Medulla oblongata (tissue), 1 donor: Measurements from ENCODE around the gene ICAM2.
A peak's percentile ranks its signal among the peaks of the same experiment; 100 is the strongest.

Experiments
- DNase-seq: peaks from one replicate; pipeline ENCODE4 v3.0.0-alpha.2; 2015; ENCODE audit errors: extremely low spot score

The ICAM2 gene

DNA sequence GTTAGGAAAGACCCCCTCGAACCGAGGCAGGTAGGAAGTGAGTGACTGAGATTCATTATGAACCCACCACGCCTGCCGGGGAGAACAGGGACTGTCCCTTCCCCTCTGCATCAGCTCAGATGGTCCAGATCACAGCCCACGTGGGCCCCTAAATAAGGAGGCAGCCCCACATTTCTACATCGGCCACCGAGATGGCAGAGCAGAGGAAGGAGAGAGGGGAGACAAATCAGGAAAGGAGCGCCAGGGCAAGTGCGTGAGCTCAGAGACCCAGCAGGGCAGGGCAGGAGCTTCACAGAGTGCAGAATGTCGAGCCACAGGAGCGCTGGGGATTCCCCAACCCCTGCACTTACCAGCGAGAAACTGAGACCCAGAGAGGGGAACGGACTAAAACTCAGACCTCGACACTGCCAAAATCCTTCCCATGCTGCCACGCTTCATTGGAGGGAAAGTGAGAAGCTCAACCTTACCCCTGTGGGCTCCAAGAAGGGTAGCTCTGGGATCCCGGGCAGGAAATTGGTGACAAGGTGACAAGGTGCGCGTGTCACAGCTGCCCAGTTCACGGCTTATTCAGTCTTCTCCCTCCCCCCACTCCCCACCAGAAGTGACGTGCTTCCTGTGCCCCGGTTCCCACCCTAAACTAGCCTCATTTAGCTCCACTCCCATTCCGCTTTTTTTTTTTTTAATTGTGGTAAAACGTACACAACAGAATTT lies at the start of gene ICAM2:
Gene ICAM2, minus strand, starts transcription at position 578 of the 711 bp plus-strand sequence. CDS start 13,942 bp downstream, outside the sequence.
- DNase-seq = peak; percentile 44

DNA sequence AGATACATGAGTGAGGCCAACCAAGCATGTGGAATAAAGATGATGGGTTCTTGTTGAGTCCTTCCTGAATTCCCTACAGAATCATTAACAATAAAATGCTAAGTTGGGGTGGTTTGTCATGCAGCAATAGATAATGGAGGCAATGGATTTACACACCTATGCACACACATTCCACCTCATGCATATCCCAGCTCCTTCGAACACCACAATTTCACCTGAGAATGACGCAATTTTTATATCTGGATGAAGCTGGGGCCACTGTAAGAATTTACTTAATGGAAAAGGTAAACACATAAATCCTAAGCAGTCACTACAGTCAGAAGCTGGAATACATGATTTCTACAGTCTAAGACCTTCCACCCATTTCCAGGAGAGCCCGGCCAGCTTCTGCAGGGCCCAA lies 49.8 kb upstream of the ICAM2 start:
- DNase-seq = no peak

DNA sequence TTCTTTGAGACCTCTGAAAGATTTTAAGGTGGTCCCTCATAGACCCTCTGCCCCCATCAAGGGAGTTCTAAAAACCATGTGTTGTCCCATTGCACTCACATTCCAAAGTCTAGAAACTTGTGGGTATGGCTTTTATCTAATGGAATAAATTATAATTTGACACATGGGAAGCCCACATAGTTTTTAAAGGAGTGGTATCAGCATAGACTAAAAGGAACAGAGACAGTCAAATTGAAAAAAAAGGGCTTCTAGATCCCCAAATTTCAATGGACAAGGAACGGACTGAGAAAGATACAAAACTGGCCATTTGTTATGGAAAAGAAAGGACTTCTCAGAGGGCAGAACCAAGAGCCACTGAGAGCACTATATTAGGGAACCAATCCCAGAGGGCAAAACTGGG lies 48.7 kb upstream of the ICAM2 start:
- no peak for DNase-seq

DNA sequence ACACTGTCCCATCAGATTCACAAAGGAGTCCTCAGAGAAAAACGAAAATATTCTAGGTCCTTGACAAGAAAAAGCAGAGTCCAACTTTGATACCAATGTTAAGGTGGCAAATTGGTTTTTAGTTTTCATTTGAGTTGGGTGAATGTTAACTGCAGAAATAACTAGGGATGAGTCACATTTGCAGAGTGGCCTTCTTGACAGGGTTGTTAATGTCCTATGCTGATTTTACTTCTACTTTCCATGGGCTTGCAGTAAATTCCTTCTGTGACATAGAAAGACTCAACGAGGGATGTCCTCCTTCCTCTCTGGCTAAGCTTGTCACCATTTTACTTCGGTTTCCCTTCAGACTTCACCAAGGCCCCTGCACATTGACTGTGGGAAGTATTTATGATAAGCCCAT lies 47.2 kb upstream of the ICAM2 start:
- no peak for DNase-seq

DNA sequence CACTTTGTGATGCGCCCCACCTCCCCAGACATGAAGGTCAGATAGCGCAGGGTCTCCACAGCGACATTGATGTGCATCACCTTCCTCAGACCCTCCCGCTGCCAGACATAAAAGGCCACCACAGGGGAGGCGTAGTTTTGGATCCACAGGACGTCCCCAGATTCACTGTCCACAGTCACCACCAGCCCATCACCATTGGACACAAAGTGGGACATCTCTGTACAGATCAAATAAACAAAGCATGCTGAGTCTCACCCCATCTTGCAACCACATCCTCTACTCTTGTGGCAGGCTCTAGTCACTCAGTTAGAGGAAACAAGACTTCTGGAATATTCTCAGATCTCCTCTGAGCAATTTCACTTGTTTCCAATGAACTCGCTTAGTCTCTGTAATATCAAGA lies 46.3 kb upstream of the ICAM2 start:
- DNase-seq = no peak

DNA sequence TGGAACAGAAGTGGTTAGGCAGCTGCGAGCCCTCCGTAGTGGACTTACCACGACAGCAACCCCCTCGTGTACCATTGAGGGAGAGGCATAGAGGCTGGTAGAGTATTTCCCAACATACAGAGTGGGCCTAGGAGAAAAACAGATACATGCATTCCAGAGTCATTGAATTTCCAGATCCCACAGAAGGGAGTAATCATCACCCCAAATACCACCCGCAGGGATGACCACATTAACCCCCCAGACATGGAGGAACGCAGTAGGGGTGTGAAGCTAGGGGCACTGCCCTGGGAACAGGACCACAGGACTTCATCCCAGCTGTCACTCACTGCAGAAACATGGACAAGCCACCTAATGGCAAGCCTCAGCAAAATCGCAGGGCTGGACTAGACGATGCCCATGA lies 44.7 kb upstream of the ICAM2 start:
- DNase-seq = no peak

DNA sequence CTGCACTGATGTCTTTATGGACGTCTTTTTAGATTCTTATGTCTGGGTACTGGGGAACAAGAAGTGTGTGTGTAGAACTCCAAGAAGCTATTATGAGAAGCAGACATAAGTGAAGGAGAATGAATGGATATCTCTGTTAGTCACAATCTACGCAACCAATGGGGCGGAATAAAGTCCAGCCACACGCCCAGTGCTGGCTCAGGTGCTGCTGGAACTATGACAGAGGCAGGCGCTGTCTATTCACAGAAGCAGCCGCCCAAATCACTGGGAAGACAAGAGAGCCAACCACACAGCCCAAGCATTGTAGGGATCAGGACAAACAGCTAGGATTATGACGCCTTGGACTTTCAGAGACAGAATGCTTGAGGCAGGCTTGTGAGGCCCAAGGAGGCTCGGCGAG lies 43.9 kb upstream of the ICAM2 start:
- DNase-seq = no peak

DNA sequence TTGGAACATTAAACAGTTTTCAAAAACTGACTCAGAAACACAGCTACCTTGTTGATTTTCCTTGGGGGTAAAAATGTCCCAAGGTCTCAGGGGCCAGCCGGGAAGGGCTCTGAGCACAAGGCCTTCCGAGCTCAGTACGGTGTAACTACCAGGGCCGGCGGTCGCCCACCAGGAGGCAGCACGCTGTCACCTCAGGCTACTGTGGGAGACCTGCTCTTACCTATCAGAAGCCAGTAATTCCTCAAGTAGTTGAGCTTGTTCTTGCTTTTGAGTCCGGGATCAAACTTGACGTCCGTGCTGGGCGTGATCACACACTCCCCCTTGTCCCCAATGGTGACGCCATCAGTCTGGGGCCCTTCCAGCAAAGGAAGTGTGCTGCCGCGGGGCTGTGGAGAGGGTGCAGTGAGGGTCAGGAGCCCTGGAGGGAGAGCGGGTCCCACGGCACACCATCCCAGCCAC lies 43.4 kb upstream of the ICAM2 start:
- no peak for DNase-seq

DNA sequence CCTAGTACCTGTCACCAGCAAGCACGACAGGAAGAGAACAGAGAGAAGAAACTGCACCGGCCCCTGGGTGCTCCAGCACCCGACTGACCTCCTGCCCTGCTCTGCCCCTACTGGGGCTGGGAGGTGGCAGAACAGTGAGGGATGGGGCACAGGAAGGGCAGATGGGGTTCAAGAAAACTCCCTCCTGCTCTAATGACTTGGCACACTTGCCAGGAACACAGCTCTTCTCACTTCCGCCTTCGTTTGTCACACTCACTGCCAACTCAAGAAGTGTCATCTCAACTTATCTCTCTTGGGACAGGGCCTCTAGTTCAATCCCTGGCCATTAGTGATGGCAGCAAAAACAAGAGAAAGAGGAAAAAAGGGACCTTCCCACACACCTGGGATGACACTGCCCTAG lies 42.7 kb upstream of the ICAM2 start:
- no peak for DNase-seq

DNA sequence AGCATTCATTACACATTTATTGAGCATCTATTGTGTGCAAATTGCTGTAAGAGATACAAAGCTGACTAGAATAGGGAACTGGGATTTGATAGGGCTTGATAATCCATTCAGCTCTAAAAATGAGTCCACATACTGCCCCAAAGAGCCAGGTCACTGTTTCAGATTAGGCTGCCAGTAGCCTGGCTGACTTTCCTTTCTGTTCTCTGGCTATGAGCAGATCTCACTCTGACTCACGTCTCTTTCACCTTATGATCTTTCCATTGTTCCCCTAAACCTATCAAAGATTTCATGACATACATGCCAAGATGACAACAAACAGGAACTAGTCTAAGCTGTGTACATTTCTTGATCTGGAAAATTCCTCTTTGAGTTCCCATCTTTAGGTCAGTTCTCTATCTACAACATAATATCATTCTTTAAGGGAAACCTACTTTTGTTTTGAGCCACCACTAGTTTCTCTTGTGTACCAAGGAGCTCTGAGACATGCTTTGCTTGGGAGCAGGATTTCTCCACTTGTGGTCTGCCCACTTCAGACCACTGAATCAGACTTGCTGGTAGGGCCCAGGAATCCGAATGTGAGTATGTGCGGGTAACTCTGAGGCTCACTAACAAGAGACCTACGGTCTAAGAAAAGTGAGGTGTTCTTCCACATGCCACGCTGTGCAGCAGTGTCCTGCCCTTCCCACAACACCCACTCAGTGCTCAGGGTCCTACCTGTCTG lies 40.9 kb upstream of the ICAM2 start:
- DNase-seq = no peak

DNA sequence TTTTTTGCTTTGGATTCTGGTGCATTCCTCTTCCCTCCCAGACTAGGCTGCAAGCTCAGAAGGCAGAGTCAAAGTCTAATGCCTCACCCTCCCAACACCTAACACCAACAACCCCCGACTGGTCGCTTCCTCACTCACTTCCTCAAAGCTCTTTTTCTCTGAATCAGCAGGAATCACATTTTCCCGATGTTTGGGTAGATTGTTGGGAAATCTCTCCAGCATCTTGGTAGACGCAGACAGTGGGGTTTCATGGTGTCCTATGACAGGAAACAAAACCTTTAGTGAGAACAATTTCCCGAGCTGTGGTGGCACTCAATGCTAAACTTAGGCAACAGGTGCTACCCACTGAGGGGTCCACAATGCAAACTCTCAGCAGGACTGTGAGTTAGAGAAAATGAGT lies 39.9 kb upstream of the ICAM2 start:
- DNase-seq = no peak

DNA sequence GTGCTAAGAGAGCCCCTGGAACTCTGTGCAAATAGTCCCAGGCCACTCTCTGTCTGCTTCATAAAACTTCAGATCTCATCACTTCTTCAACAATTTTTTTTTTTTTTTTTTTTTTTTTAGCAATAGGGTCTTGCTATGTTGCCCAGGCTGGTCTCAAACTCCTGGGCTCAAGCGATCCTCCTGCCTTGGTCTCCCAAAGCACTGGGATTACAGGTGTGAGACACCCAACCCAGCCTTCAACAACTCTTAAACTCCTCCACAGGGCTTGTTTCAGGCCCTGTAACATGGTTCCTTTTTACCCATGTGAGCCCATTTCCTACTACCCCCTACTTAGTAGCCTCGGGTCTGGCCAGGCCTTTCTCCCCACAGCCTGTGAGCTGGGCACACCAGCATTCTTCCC lies 39.3 kb upstream of the ICAM2 start:
- no peak for DNase-seq

DNA sequence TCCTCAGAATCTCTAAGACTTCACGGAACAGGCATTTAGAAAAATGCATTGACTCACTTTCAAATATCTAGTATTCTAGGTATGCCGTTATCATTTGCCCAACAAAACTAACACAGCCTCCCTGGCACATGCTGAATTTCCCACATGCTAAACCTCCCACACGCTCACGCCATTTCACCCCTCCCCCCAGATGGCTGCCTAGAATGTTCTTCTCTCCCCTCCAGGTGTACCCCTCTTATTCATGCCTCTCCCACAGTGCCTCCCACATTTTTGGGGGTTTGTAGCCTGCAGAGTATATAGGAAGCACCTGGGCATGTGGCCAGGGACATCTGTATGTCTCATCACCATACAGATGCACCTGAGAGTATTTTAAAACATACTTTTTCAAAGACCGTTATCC lies 38.2 kb upstream of the ICAM2 start:
- no peak for DNase-seq

DNA sequence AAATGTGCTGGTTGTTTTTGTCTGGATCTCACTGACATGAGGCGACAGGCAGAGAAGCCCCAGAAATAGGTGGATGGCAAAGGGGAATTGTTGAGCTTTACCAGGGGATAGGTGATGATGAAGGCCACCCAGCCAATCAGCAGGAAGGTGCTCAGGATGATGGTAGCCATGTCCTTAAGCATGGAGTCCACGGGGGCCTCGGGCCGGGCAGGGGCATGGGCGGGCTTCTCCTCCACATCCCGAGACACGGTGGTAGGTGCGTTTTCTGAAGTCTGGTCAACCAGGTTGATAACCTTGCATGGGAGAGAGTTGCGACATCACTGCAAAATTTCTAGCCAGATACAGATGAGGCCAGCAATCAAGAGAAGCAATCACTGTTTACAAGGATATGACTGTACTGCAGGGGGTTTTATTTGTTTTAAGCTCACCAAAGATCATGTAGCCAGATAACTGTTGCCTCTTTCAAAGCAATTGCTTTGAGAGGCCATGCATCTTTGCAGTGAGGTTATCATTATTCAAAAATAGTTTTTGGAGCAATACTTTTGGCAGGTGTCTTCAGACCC lies 37.3 kb upstream of the ICAM2 start:
- DNase-seq = no peak

DNA sequence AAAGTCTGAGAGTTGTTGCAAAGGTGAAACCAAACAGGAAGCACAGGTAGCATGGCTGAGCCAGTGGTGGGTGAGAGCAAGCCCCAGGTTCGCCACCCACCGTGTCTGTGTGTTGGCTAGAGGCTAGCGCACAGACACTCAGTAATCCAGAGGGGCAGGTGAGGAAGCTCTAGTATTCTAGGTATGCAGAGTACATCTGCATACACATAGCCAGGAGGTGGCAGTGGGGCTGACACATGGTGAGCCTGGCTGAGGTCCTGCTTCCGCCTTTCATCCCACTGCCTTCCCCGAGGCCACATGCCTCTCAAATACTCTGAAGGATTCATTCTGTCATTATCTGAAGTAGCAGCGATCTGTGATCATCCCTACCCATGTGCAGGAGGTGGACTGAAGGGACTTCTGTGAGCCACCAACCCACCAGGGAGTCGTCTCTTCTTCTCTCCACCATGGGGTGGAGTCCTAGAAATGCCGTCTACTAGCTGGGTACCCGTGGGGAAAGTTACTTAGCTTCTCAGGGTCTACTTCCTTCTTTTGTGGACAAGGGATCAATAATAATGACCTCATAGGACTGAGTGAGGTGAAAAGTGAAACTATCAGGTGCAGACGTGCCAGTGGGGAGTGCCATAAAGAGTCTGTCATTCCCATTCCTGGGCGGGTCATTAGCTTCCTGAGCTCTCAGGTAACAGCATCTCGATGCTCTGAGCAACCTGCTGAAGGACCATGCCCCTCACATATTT lies 36.0 kb upstream of the ICAM2 start:
- DNase-seq = no peak

DNA sequence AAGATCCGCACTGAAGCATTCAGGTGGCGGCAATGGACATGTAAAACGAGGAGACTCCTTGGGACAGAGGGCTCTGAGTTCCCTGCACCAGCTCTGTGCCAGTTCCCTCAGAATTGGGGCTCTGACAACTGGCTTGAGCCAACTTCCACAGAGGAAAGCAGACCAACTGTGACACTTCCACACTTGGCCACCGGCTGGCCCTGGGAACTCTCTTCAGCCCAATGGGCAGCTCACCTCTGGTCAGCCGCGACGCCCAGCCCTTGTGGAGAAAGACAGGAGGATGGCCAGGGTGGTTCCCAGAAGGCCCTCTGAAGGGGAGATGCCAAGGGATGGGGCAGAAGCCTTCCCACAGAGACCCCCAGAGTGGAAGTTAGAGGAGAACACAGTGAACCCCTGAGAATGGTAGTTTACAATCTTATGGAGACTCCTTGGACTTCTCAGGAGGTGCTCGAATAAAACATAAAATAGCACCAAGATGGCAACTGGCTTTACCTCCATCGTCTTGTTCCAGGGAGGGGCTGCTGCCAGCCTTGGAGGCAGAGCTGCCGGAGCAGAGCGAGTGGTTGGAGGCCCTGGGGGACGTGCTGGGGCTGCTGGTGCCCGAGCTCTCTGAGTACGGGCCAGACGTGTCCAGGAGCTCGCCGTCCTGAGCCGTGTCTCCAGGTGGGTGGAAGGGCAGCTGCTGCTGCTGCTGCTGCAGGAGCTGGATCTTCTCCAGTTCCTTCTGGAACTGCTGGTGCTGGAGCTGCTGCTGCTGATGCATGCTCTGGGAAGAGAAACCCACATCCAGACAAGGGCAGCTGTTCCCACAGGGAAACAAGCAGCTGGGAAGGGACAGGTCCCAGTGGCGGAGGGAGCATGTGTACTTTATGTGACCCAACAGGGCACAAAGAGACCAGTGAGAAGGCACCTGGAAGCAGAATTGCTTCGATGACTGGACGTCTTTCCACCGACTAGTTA lies 35.0 kb upstream of the ICAM2 start:
- DNase-seq = no peak

DNA sequence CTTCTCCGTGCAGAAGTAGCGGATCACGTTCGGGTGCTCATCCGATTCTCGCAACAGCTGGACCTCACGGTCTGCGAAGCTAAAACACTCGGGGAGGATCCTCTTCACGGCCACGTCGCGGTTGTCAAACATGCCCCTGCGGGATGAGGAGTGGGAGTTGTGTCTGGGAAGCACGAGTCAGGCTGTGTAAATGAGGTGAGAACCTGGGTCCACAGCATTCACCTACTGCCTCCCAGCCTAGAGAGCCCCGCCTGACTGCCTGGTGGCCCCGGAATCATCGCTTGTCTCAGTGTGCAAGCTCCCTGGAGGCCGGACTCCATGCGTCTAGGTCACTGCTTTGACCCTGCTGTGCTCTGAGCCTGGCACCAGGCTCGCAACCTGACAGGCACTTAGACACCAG lies 33.9 kb upstream of the ICAM2 start:
- DNase-seq = no peak

DNA sequence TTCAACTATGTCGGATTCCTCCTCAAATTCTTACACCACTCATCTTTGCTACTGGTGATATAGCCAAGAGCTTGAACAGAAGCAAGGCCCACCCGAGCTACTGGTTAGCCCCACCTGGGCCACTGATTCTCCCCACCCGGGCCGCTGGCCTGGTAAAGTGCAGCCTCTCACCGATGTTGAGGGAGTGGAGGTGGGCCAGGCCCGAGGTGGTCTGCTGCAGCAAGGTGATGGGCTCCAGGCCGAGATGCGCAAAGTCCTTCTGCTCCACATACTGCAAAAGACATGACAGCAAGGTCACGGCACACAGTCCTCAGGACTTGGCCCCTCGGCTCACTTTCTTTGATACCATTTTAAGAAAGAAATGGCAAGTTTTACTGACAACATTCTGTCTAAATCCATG lies 32.7 kb upstream of the ICAM2 start:
- DNase-seq = no peak

DNA sequence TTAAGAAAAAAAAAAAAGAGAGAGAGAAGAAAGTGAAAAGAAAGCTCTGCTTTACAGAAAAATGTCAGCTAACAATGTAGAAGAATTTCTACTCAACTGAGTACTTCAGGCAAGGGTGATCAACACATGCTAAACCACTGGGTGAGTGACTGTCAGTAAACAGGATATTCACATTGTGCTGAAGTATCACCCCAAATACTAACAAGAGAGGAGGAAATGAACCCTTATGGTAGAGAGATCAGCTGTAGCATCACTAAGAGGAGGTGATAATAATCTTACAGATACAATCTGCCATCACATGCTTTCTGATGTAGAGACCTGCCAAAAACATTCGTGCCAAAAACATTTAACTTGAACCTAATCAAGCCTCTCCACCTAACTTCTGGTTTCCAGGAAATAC lies 30.7 kb upstream of the ICAM2 start:
- no peak for DNase-seq

DNA sequence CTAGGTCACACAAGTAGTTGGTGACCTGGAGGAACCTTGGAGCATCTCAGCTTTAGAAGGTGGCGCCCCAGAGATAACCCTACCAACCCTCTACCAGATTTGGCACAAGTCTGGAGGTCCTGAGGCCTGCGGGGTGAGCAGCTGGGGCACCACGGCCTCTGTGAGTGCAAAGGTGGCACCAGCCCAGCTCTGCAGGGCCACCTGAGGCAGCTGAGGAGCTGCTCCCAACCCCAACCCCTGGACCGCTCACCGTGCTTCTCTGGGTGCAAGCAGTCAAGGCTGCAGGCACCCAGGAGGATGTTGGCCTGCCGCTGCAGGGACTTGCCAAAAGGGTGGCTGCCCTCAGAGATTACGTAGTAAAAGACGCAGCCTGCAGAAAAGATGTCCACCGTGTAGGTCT lies 28.4 kb upstream of the ICAM2 start:
- no peak for DNase-seq

DNA sequence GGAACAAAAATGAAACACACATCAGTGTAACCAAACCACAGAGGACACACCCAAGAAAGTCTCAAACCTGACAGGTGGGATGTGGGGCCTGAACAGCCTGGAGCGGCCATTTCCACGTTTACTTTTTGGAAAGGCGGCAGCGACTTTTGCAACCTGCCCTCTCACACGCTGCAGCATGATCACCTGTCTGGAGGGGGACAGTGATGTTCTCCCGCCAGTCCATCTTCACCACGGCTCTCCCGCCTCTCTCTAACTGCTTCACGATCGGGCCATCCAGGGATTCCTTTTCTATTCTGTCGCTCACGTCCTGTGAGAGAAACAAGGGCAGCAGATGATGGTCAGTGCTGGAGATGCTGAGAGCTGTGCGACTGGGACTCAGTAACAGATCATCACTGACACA lies 24.7 kb upstream of the ICAM2 start:
- DNase-seq = no peak
